ENCODE data around the gene ATP5IF1.

ATP5IF1 gene

DNA sequence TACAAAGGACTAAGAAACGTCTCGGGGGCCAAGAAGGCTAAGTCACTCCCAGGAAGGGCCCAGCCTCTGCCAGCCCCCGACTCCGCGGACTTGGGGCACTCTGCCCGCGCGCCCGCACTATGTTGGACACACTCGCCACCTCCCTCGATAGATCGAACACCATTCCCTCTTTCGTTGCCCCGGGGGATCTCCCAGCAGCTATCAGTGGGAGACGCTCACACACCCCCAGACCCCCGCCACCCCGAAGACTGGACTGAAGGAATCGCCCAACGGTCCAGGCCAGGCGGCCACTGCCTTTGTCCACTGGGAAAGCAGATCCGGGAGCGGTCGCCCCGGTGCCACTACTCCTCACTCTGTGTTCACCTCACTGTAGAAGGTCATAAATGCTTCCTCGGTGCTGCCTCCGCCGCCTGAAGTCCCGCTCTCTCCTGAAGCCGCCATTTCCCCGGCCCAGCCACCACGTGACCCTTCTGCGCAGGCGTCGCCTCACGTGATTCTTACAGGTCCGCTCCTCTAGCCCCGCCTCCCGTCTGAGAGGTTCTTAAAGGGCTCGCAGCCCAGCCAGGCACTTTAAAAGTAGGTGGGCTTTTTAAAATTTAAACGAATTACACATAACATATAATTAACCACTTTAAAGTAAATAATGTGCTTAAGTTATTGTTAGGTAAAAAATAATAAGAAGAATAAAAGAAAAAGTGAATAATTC is 3.2 kb upstream of the ATP5IF1 start, which contains the start of gene DNAJC8:
DNAJC8 (minus strand) TSS at position 472 of the 706 bp plus-strand sequence; CDS start at position 441, 31 bp downstream.
- H3K27me3 ChIP-seq (ENCODE audit: insufficient read depth, low read length, poor library complexity) = no peaks in the 10 kb centered on the region
- H3K4me3 ChIP-seq (ENCODE audit: low read depth in 1 of 2, low read length in 2 of 2) = peak within 1 kb of the TSS; percentile 80 to 87
- peaks cover 76% of the 10 kb centered on the region for H3K79me2 ChIP-seq (ENCODE audit: insufficient read depth, low read length)
- peaks cover 40% of the 10 kb centered on the region for H3K36me3 ChIP-seq (ENCODE audit: insufficient read depth, low read length)
- no peaks in the 10 kb centered on the region for H3K9me3 ChIP-seq (ENCODE audit: insufficient read depth, low read length, severe bottlenecking)
- peak; percentile 65 for ATAC-seq (ENCODE audit: insufficient read depth, low read depth)
- peak within 1 kb of the TSS; percentile 83 for H3K9ac ChIP-seq (ENCODE audit: low read depth, low read length)
- peaks cover 9% of the 10 kb centered on the region for H4K20me1 ChIP-seq (ENCODE audit: insufficient read depth, low read length)
- TF ChIP-seq CTCF (IDR thresholded peaks at IDR 0.05; ENCODE audit: borderline replicate concordance, extremely low read depth, low read length, poor library complexity, severe bottlenecking) (no peak), EZH2 (IDR thresholded peaks at IDR 0.05; ENCODE audit: borderline replicate concordance, low read depth, low read length, severe bottlenecking) (no peak)
- H2AFZ ChIP-seq (ENCODE audit: low read depth, low read length) = peak within 1 kb of the TSS; percentile 90
- peaks cover 51% of the 10 kb centered on the region for H3K4me1 ChIP-seq (ENCODE audit: insufficient read depth, low read length)
- peak within 1 kb of the TSS; percentile 97 for H3K4me2 ChIP-seq (ENCODE audit: insufficient read depth, low read length)
- H3K27ac ChIP-seq (ENCODE audit: low read length) = peak within 1 kb of the TSS; percentile 87
- DNase-seq = peak; percentile 95

GRCh38 chr1:28233264-28233606 is 2.7 kb upstream of the ATP5IF1 start:
- Histone ChIP-seq H3K4me1 (ENCODE audit: insufficient read depth, low read length) (peaks cover 56% of the 10 kb centered on the region), H3K27ac (ENCODE audit: low read length) (peak overlapping the region; percentile 51), H3K36me3 (ENCODE audit: insufficient read depth, low read length) (peaks cover 40% of the 10 kb centered on the region), H3K9me3 (ENCODE audit: insufficient read depth, low read length, severe bottlenecking) (no peaks in the 10 kb centered on the region), H2AFZ (ENCODE audit: low read depth, low read length) (peak overlapping the region; percentile 90), H3K4me2 (ENCODE audit: insufficient read depth, low read length) (peak overlapping the region; percentile 97), H4K20me1 (ENCODE audit: insufficient read depth, low read length) (peaks cover 9% of the 10 kb centered on the region), H3K9ac (ENCODE audit: low read depth, low read length) (peak overlapping the region; percentile 83), H3K4me3 (ENCODE audit: low read depth in 1 of 2, low read length in 2 of 2) (peak overlapping the region; percentile 80 to 87; a peak in 3 of 4 replicates), H3K27me3 (ENCODE audit: insufficient read depth, low read length, poor library complexity) (no peaks in the 10 kb centered on the region), H3K79me2 (ENCODE audit: insufficient read depth, low read length) (peaks cover 81% of the 10 kb centered on the region)
- no peak for TF ChIP-seq EZH2 (IDR thresholded peaks at IDR 0.05; ENCODE audit: borderline replicate concordance, low read depth, low read length, severe bottlenecking)
- TF ChIP-seq CTCF (IDR thresholded peaks at IDR 0.05; ENCODE audit: borderline replicate concordance, extremely low read depth, low read length, poor library complexity, severe bottlenecking) = no peak
- DNase-seq (no peak), ATAC-seq (ENCODE audit: insufficient read depth, low read depth) (no peak)

- Histone ChIP-seq H4K20me1 (ENCODE audit: insufficient read depth, low read length) (peaks cover 4% of the 10 kb centered on the region; the same call in 1 of the 2 replicates), H3K36me3 (ENCODE audit: insufficient read depth, low read length) (peaks cover 21% of the 10 kb centered on the region), H3K79me2 (ENCODE audit: insufficient read depth, low read length) (peaks cover 47% of the 10 kb centered on the region), H2AFZ (ENCODE audit: low read depth, low read length) (peak overlapping the region; percentile 95), H3K27ac (ENCODE audit: low read length) (peak overlapping the region; percentile 85), H3K9me3 (ENCODE audit: insufficient read depth, low read length, severe bottlenecking) (no peaks in the 10 kb centered on the region), H3K4me1 (ENCODE audit: insufficient read depth, low read length) (peaks cover 39% of the 10 kb centered on the region), H3K27me3 (ENCODE audit: insufficient read depth, low read length, poor library complexity) (no peaks in the 10 kb centered on the region), H3K4me2 (ENCODE audit: insufficient read depth, low read length) (peak overlapping the region; percentile 100), H3K4me3 (ENCODE audit: low read depth in 1 of 2, low read length in 2 of 2) (peak overlapping the region; percentile 68 to 77), H3K9ac (ENCODE audit: low read depth, low read length) (peak overlapping the region; percentile 85)
- no peak for ATAC-seq (ENCODE audit: insufficient read depth, low read depth)
- DNase-seq = no peak
- TF ChIP-seq CTCF (IDR thresholded peaks at IDR 0.05; ENCODE audit: borderline replicate concordance, extremely low read depth, low read length, poor library complexity, severe bottlenecking) (no peak), EZH2 (IDR thresholded peaks at IDR 0.05; ENCODE audit: borderline replicate concordance, low read depth, low read length, severe bottlenecking) (no peak)
Observed at GRCh38 chr1:28236656-28237322, 865 bp downstream of the ATP5IF1 start.
